Endothelial cell of umbilical vein (primary cell): ENCODE measurements around the gene PTPRQ.

Experiments
- CTCF ChIP-seq, 2 donors: IDR thresholded peaks; 1 replicate in 1 of 2; 2 replicates in 1 of 2; pipeline ENCODE4 v1.5.1; 2011; ENCODE audit warnings: low read length in 2 of 2, mild to moderate bottlenecking in 2 of 2, moderate library complexity in 2 of 2, control low read depth in 1 of 2, inconsistent platforms in 1 of 2, low read depth in 1 of 2; ENCODE audit not compliant: insufficient read depth in 1 of 2; ENCODE audit errors: extremely low read depth in 1 of 2
- EZH2 ChIP-seq: IDR thresholded peaks from 2 replicates; pipeline ENCODE4 v1.6.1; 2012; ENCODE audit warnings: borderline replicate concordance, low read depth, mild to moderate bottlenecking, moderate library complexity, low read length, inconsistent platforms; ENCODE audit not compliant: severe bottlenecking
- POLR2A ChIP-seq: IDR thresholded peaks from 2 replicates; pipeline ENCODE4 v1.6.1; 2012; ENCODE audit warnings: low read depth, mild to moderate bottlenecking, control low read depth, low read length

GRCh38 chr12:80512781-80513180, 68.7 kb downstream of the PTPRQ start:
- TF ChIP-seq CTCF (IDR thresholded peaks at IDR 0.05; ENCODE audit: extremely low read depth in 1 of 2, insufficient read depth in 1 of 2, low read depth in 1 of 2, low read length in 2 of 2) (no peak), POLR2A (no peak), EZH2 (no peak)
